HepG2 (cell line): Measurements from ENCODE around the gene HJURP. TPM values are rescaled to one million over a fixed set of nuclear protein-coding genes. Genes with fewer than 3 reads are reported as not detected.
A peak's percentile ranks its signal among the peaks of the same experiment; 100 is the strongest.

Experiments used
- ATAC-seq: fragments of 200-7000 bp; cut with Tn5 transposase; 3 replicates; pipeline ENCODE4 v1.9.1; 2020; ENCODE audit warnings: mild to moderate bottlenecking, moderate library complexity
- BruUV-seq: library from RNA; stranded (reverse); fragments of 400-500 nt; replicated peaks from 2 replicates; lab custom pipeline; 2021; lab: Mats Ljungman, UMichigan
- CTCF ChIA-PET: fragments of 300-600 bp; formaldehyde crosslinking; extraction: SDS; loops from one replicate; lab custom pipeline; 2021; ENCODE audit warnings: low total read pairs, inconsistent platforms, low intra/inter-chr PET ratio; lab: Yijun Ruan, JAX
- POLR2A ChIA-PET: fragments of 350-600 bp; sonication (Branson Sonifier 250); formaldehyde crosslinking; loops from one replicate; lab custom pipeline; 2020; ENCODE audit warnings: antibody characterized with exemption, inconsistent platforms; lab: Yijun Ruan, JAX
- DNase-seq: peaks from one replicate; pipeline ENCODE4 v3.0.0-alpha.2; 2015; ENCODE audit warnings: low spot score
- FAIRE-seq: peaks from 3 replicates; lab custom pipeline; 2011; peaks lifted over from hg19 to GRCh38; lab: Jason Lieb, UNC
- H2AFZ ChIP-seq: one replicate; pipeline ENCODE4 v1.6.1; 2011; ENCODE audit warnings: low read length, inconsistent platforms
- H3K27ac ChIP-seq: fragments of 300-600 bp; 3 replicates; pipeline ENCODE4 v1.8.0; 2011; ENCODE audit warnings: mixed run types, mild to moderate bottlenecking, mixed read lengths, low read length, inconsistent platforms; ENCODE audit not compliant: insufficient read depth; ENCODE audit errors: extremely low read length
- H3K27me3 ChIP-seq, 2 experiments: fragments of 200-600 bp in 1 of 2; 2 replicates in 1 of 2; 3 replicates in 1 of 2; pipeline versions ENCODE4 v1.6.0 to v1.8.0; 2011; ENCODE audit warnings: low read length in 2 of 2, mild to moderate bottlenecking in 2 of 2, moderate library complexity in 2 of 2, inconsistent platforms in 1 of 2; ENCODE audit not compliant: insufficient read depth in 2 of 2, control insufficient read depth in 1 of 2
- H3K36me3 ChIP-seq, 2 experiments: fragments of 200-600 bp in 1 of 2; replicated peaks in 1 of 2; 2 replicates in 1 of 2; 3 replicates in 1 of 2; pipeline versions ENCODE4 v1.5.1 to v1.8.0; 2011; ENCODE audit warnings: low read length in 2 of 2, inconsistent platforms in 1 of 2; ENCODE audit not compliant: insufficient read depth in 2 of 2, control insufficient read depth in 1 of 2
- H3K4me1 ChIP-seq: 2 replicates; pipeline ENCODE4 v1.5.1; 2012; ENCODE audit warnings: low read length, inconsistent platforms; ENCODE audit not compliant: insufficient read depth
- H3K4me2 ChIP-seq: 2 replicates; pipeline ENCODE4 v1.6.0; 2011; ENCODE audit warnings: low read depth, low read length, inconsistent platforms
- H3K4me3 ChIP-seq, 3 experiments: fragments of 200-600 bp in 1 of 3; sonication (generic), shearing (Covaris generic) in 1 of 3; replicated peaks in 1 of 3; 2 replicates each; pipeline ENCODE4 v1.5.1; 2011 to 2016; ENCODE audit warnings: low read length in 3 of 3, inconsistent platforms in 2 of 3, low read depth in 2 of 3, mild to moderate bottlenecking in 2 of 3, control low read depth in 1 of 3, mixed read lengths in 1 of 3; ENCODE audit not compliant: insufficient read depth in 1 of 3
- H3K79me2 ChIP-seq: one replicate; pipeline ENCODE4 v1.6.1; 2011; ENCODE audit warnings: low read length, inconsistent platforms; ENCODE audit not compliant: insufficient read depth
- H3K9ac ChIP-seq: 2 replicates; pipeline ENCODE4 v1.6.0; 2011; ENCODE audit warnings: mild to moderate bottlenecking, low read depth, low read length, inconsistent platforms; ENCODE audit not compliant: insufficient read depth
- H3K9me3 ChIP-seq: 2 replicates; pipeline ENCODE4 v1.5.1; 2012; ENCODE audit warnings: mild to moderate bottlenecking, low read length
- H4K20me1 ChIP-seq: 2 replicates; pipeline ENCODE4 v1.6.0; 2011; ENCODE audit warnings: inconsistent platforms, mild to moderate bottlenecking, low read length, moderate library complexity; ENCODE audit not compliant: insufficient read depth
- IRF2 ChIP-seq: IDR thresholded peaks from 2 replicates; pipeline ENCODE4 v1.6.1; 2018; ENCODE audit warnings: missing genetic modification reagents, missing compliant biosample characterization
- JUNB ChIP-seq: sonication (generic); formaldehyde crosslinking; IDR thresholded peaks from 2 replicates; pipeline ENCODE4 v1.8.0; 2022; ENCODE audit warnings: missing genetic modification reagents, mild to moderate bottlenecking, borderline replicate concordance
- NFYB ChIP-seq: sonication (generic); formaldehyde crosslinking; IDR thresholded peaks from 2 replicates; pipeline ENCODE4 v1.4.0; 2020; ENCODE audit warnings: missing genetic modification reagents
- NFYC ChIP-seq: IDR thresholded peaks from 2 replicates; pipeline ENCODE4 v1.6.1; 2016; ENCODE audit warnings: missing genetic modification reagents, missing compliant biosample characterization
- RELA ChIP-seq: sonication (generic); formaldehyde crosslinking; IDR thresholded peaks from 2 replicates; pipeline ENCODE4 v1.4.0; 2020; ENCODE audit warnings: missing genetic modification reagents
- THAP11 ChIP-seq: IDR thresholded peaks from 2 replicates; pipeline ENCODE4 v1.6.1; 2016; ENCODE audit warnings: missing biosample characterization, missing genetic modification reagents
- ZFP82 ChIP-seq: sonication (generic); formaldehyde crosslinking; IDR thresholded peaks from 2 replicates; pipeline ENCODE4 v1.5.1; 2020; ENCODE audit warnings: mild to moderate bottlenecking, missing genetic modification reagents, borderline replicate concordance
- ZNF143 ChIP-seq: sonication (generic); formaldehyde crosslinking; IDR thresholded peaks from 2 replicates; pipeline ENCODE4 v1.4.0; 2020; ENCODE audit warnings: missing genetic modification reagents
- ZNF263 ChIP-seq: sonication (generic); formaldehyde crosslinking; IDR thresholded peaks from 2 replicates; pipeline ENCODE4 v1.4.0; 2020; ENCODE audit warnings: missing genetic modification reagents
- ZNF354B ChIP-seq: sonication (generic); formaldehyde crosslinking; IDR thresholded peaks from 2 replicates; pipeline ENCODE4 v1.8.0; 2022; ENCODE audit warnings: mild to moderate bottlenecking, missing genetic modification reagents
- WGBS: methylation state at CpG from one replicate; pipeline ENCODE4 v1.1.6; 2017; ENCODE audit warnings: low lambda C conversion rate; 5-methylcytosine and 5-hydroxymethylcytosine counted together
- in situ Hi-C: cut with HindIII; loops from 2 replicates; pipeline ENCODE4 v1.10.0; 2017; ENCODE audit warnings: low pct_unique_long_range_greater_than_20kb; ENCODE audit not compliant: extremely low pct_ligation_motif_present
- intact Hi-C: fragments of 100-400 bp; cut with micrococcal nuclease; formaldehyde crosslinking; loops from one replicate; pipeline ENCODE4 v1.10.0; 2022; ENCODE audit not compliant: unreplicated experiment
- polyA plus RNA-seq, 8 experiments: library from polyadenylated mRNA; depleted of rRNA in 3 of 8; stranded (reverse) in 7 of 8; unstranded in 1 of 8; fragments of >200 nt; fragmentation: Illumina TruSeq in 4 of 8; extraction: Trizol in 4 of 8; gene quantifications; 2 replicates each; pipeline versions ENCODE4 v1.2.1 to v1.2.3, GENCODE V29; 2011 to 2016; ENCODE audit warnings: low read depth in 4 of 8, missing spikeins in 1 of 8, mixed read lengths in 1 of 8; ENCODE audit not compliant: insufficient read depth in 1 of 8
- total RNA-seq, 5 experiments: library from RNA; depleted of rRNA; stranded (reverse); fragments of >200 nt; fragmentation: Illumina TruSeq; extraction: Trizol; gene quantifications; 2 replicates each; pipeline ENCODE4 v1.2.3, GENCODE V29; 2016; ENCODE audit warnings: low read depth in 1 of 5
- TF ChIP-seq, protein P1 (sequence below), 2 experiments: sonication (generic) in 1 of 2; formaldehyde crosslinking in 1 of 2; IDR thresholded peaks; 2 replicates each; pipeline versions ENCODE4 v1.5.1 to v1.6.1; 2011 to 2020; ENCODE audit warnings: borderline replicate concordance in 1 of 2, low read depth in 1 of 2, low read length in 1 of 2, mild to moderate bottlenecking in 1 of 2, missing genetic modification reagents in 1 of 2, moderate library complexity in 1 of 2

The HJURP gene
- total and polyA plus RNA-seq, 2 of the 13 experiments (the other 11 are each of a cell fraction or from before 2014, with no cell fraction given): 36.3 to 43.9 TPM

DNA sequence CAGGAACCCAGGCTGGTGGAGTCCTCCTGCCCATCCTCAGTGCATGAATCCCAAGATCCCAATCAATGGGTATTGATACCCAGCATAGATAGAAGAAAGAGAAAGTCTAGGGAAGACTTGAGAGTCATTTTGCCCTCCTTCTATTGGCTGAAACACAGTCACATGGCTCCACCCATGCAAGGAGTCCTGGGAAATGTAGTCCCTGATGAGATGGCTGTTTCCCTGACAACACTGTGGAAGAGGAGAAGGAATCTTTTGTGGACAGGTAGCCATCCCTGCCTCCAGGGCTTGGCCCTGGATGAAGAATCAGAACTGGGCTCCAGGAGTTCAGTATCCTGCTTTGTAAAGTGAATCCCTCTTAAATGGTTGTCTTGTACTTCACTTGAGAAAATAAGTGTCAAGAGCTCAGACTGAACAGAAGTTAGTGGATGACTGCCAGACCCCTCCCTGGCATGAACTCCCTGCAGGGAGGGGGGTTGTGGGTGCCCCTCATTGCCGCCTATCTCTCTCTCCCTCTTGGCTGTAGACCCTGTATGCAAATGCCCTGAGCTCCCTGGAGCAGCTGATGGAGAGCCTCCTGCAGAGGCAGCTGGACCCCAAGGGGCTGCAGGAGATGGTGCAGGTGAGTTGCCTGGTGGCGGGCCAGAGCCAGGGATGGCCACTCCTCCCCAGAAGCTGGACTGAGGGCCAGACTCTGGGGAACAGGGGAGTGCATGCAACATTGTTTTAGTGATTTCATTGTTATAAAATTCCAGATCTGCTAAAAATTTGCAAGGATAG, 40.1 kb downstream of the HJURP start:
- Histone ChIP-seq H3K4me1 (peaks cover 23% of the 10 kb centered on the region), H3K9me3 (no peaks in the 10 kb centered on the region), H3K27me3 (peaks cover 3 to 33% of the 10 kb centered on the region in 2 experiments; a peak in 4 of 5 replicates), H3K9ac (no peak overlapping the region), H3K36me3 (no peaks in the 10 kb centered on the region), H3K4me2 (no peak overlapping the region), H4K20me1 (no peaks in the 10 kb centered on the region), H2AFZ (no peak overlapping the region), H3K4me3 (no peak overlapping the region), H3K27ac (no peak overlapping the region), H3K79me2 (no peaks in the 10 kb centered on the region)
- intact Hi-C loops (no loop called here), in situ Hi-C loops (no loop called here)
- ATAC-seq: peak; percentile 10; the same call in 1 of the 3 replicates
- POLR2A ChIA-PET: no interaction called here
- peak; percentile 12 for FAIRE-seq
- 65% methylated on average over 2 of the region's 2 CpGs for WGBS
- DNase-seq: no peak
- CTCF ChIA-PET: no interaction called here
- BruUV-seq: no TSS peak
- TF ChIP-seq JUNB (CRISPR knock-in tag) (no peak), NFYB (CRISPR knock-in tag) (peak; percentile 46; the same call in 1 of the 2 replicates), RELA (CRISPR knock-in tag) (no peak), IRF2 (0 out of 2 replicates have a peak, but pooled peaks have one; percentile 50), ZNF354B (no peak), ZNF143 (CRISPR knock-in tag) (peak; percentile 85), ZNF263 (CRISPR knock-in tag) (no peak), ZFP82 (CRISPR knock-in tag) (no peak), NFYC (peak; percentile 70), THAP11 (CRISPR knock-in tag) (peak; percentile 95)
- TF ChIP-seq, protein P1, sequence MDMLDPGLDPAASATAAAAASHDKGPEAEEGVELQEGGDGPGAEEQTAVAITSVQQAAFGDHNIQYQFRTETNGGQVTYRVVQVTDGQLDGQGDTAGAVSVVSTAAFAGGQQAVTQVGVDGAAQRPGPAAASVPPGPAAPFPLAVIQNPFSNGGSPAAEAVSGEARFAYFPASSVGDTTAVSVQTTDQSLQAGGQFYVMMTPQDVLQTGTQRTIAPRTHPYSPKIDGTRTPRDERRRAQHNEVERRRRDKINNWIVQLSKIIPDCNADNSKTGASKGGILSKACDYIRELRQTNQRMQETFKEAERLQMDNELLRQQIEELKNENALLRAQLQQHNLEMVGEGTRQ (IDR thresholded peaks at IDR 0.05; ENCODE audit: low read depth, low read length): peak; percentile 46; the same call in 1 of the 2 replicates
- TF ChIP-seq, protein P1 (CRISPR knock-in tag; IDR thresholded peaks at IDR 0.05; ENCODE audit: borderline replicate concordance): peak; percentile 52; the same call in 1 of the 2 replicates
